ENCODE results near the gene NYAP2.

- TF ChIP-seq POLR2A (IDR thresholded peaks at IDR 0.05; ENCODE audit: low read depth, low read length) (no peak), CTCF (conservative IDR thresholded peaks at IDR 0.05; ENCODE audit: low read depth, low read length) (no peak), USF2 (IDR thresholded peaks at IDR 0.05; ENCODE audit: low read depth, low read length) (no peak), RFX5 (IDR thresholded peaks at IDR 0.05; ENCODE audit: low read depth, low read length) (no peak), BHLHE40 (IDR thresholded peaks at IDR 0.05; ENCODE audit: low read depth, low read length) (no peak), MAFK (IDR thresholded peaks at IDR 0.05; ENCODE audit: low read depth, low read length) (no peak), NFE2L2 (IDR thresholded peaks at IDR 0.05; ENCODE audit: low read depth, low read length) (no peak), MXI1 (IDR thresholded peaks at IDR 0.05; ENCODE audit: borderline replicate concordance, low read depth, low read length) (no peak), RAD21 (IDR thresholded peaks at IDR 0.05; ENCODE audit: low read length) (no peak), SMC3 (IDR thresholded peaks at IDR 0.05; ENCODE audit: low read depth, low read length) (no peak), RCOR1 (IDR thresholded peaks at IDR 0.05; ENCODE audit: insufficient replicate concordance, low read length) (no peak), CEBPB (IDR thresholded peaks at IDR 0.05; ENCODE audit: low read depth, low read length) (no peak)
Observed at GRCh38 chr2:225512469-225512868, 113.0 kb downstream of the NYAP2 start.
